Renal pelvis (tissue), 4 donors: ENCODE results near the gene CAMSAP1. TPM values are rescaled to one million over a fixed set of nuclear protein-coding genes. Genes with fewer than 3 reads are reported as not detected.

Experiments used
- DNase-seq: peaks from one replicate; pipeline ENCODE4 v3.0.0-alpha.2; 2013
- polyA plus RNA-seq, 3 donors: library from polyadenylated mRNA; unstranded; fragments of 120-200 nt; gene quantifications; one replicate each; pipeline ENCODE4 v1.2.1, GENCODE V29; 2013; ENCODE audit not compliant: insufficient read length in 3 of 3

CAMSAP1 gene
- polyA plus RNA-seq, 3 donors = 22.0 to 29.0 (median 26.0) TPM

DNA sequence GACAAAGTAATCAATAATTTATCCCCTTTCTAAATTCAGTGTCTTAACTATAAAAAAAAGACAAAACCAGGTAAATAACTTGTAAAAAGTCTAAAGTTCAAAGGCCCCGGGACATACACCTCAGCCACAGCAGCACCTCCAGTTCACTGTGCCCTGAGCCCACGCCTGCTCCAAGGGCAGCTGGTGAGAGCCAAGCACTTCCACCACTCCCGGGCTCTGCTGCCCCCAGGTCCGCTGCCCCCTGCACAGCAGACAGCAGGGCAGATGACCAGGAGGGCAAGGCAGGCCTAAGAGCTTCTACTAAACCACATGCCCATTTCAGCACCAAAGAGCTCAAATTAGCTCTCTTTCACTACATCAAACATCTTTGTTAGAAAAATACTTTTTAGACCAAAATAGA lies 91.9 kb downstream of the CAMSAP1 start:
- no peak for DNase-seq

DNA sequence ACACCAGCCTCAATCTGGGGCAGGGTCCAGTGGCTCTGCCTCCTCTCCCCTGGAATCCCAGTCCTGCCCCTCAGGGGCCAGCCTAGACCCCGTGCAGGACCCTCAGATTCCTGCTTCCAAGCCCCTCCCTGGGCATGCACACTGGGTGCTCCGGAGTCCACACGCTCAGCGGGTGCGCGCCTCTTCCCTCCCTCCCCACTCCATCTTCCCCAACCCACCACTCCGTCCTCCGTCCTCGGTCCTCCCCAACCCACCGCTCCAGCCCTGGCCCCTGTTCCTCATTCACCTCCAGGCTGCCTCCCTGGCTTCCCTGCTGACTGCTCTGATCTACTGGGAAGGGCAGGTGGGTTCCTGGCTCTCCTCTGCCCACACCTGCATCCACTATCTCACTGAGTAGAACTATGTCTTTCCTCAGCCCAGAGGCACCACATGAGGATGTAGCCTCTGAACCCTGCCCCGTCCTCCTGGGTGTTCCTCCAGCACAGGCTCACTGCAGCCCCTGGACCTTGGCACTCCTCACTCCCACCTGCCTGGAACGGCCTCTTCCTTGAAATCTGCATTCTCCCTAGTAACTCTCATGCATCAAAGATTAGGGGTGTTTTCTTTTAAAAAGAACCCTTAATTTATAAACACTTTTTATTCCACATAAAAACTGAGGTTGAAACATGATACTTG lies 92.8 kb downstream of the CAMSAP1 start:
- no peak for DNase-seq

DNA sequence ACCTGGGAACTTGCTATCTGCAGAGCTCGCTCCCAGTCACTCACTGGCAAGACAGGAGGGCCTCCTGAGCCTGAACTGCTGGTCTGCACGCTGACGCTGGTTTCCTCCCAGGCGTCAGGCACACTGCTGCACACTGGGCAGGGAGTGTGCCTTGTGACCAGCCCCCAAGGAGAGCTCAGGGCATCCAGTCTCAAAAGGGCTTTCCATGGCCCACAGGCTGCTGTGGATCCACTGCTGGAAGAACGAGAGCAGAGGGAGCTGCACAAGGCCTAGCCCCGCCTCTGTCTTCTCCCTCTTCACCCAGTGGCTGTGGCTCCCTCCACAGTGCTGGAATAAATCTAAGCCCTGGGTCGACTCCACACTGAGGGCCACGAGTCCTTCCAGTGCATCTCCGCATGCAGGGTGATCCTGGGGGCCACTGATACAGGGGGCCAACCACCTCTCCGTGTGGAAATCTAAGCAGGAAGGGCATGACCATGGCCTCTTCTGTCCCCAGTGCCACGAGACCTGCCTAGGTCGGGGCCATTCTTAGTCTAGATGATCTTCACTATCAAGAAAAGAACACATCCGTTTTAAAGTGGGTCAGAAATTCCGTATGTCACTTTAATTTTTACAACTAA lies 93.6 kb downstream of the CAMSAP1 start:
- DNase-seq = no peak

DNA sequence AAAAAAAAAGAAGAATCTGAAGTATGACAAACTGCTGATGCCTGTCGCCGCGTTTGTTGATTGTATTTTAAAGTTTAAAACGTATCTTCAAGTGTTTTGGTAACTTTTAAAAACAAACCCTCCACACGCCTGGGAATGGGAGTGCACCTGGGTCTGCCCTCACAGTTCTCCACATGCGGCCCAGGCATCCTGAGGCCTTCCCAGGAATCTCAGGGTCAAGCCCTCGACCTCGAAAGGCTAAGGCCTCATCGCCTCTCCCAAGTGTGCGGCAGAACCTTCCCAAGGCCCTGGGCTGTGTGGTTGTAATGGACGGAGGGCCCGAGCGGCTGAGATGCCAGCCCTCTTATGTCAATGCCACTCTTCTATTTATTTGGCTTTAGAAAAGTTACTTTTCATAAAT lies 94.4 kb downstream of the CAMSAP1 start:
- no peak for DNase-seq

DNA sequence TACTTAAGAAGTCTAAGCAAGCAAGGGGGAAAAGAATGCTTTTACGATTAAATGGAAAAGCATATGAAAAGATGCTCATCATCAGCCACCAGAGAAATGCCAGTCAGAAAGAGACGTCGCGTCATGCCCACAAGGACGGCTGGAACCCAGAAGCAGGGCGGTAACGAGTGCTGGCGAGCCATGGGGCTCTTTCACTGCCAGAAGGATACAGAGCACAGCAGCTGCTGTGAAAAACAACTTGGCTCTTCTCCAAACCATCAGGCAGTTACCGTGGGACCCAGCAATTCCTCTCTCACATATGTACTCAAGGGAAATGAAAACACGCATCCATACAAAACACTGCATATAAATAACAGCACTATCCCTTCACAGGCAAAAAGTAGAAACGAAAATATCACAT lies 95.5 kb downstream of the CAMSAP1 start:
- no peak for DNase-seq

DNA sequence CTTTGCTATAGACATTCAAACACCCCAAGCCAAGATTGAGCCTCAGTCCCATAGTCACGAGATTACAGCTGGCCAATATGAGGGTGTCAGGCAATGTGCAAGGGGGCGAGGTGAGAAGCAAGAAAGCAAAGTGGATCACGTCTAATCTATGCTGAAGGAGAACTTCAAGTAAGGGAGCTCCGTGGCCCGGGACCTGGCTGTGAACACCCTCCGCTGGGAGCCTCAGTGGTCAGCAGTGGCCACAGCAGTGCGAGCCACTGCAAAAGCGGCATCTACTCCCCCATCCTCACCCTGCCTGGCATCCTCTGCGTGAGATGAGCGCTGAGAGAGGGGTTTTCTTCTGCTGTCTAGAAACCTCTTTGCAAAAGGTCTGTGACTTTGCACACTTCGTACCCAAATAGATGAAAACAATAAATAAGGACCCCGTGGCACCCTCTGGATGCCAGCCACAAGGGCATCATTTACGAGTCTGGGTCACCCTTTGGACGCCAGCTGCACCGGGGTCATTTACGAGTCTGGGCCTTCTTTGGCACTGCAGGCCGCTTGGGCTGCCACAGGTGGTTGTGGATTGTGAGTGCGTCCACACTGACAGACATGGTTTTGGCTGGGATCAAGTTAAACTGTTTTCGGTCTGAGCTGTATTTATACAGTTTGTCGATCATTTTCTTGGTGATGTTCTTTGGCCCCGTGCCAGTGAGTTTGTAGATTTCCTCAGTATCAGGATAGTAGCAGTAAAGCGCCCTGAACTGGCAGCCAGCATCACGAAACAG lies 96.4 kb downstream of the CAMSAP1 start:
- no peak for DNase-seq

DNA sequence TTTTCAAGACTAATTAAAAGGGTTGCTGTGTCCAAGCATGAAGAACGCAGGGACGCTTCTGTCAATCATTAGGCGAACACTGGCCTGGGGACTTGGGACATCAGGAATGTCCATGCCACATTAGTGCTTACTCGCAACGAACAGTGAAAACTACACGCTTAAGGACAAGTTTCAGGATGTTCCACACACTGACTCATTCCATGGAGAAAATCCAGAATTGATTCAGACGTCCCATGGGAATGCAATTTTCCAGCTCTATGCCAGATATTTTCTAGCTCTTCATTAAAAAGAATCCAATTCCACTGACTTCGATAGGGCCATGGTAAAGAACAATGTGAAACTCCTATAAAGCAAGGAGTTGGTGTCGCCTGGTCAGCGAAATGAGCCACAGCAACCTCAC lies 98.2 kb downstream of the CAMSAP1 start:
- no peak for DNase-seq

DNA sequence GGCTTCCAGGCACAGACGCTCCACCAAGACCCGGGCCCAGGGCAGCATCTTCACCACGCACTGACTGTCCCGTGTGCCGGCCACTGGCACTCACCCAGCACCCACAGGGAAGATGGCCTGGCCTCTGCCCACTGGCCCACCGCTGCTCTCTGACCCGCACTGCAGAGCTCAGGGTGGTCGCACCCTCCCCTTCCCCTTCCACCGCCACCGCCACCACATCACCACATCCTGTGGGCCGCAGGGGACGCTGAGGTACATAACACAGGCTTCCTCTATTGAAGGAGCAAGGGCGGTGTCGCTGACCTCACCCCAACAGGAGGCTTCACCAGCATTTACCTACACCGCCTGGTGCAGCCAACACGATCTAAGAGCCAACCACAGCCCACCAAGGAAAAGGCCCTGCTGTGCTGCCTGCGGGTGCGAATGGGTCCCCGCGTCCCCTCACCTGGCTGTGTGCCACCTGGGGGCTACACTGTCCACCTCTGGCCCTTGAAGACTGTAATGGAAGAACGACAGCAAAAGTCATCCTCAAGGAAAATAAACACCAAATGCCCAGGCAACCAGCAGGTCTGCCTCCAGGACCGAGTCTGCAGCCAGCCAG lies 101.8 kb downstream of the CAMSAP1 start:
- DNase-seq = no peak

DNA sequence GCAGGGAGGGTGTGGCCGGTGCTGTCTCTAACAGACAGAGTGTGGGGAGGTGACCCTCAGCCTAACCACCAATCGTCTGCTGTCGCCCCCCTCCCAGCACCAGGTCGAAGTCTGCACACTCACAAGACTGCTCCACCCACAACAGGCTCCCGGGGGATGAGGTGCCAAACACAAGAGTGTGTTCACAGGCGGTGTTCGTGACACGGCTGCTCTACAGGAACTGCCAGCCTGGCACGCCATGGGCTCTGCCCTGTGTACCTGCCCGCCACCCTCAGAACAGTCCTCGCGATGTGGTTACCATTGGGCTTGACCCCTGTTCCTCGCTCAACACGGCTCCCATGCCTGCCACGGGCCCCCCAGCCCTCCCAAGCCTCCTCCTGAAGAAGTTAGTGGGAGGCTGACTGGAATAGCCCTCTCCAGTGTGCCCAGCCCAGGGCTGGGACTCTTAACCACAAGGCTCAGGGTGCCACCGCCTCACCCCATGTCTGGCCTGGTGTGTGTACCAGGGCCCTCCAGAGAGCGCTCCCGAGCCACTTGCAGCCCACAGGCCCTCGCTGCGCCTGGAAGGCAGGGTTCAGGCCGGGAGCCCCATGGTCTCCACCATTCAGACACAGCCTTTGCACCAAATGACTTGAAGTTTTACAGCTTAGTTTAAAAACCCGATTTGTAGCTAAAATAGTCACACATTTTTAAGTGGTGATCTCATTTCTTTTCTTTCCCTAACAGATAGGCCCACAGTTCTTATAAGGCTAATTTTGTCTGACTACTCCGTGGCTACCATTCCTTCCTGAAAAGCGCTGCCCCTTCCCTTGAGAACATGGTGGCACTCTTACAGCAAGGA lies 102.5 kb downstream of the CAMSAP1 start:
- DNase-seq = no peak

DNA sequence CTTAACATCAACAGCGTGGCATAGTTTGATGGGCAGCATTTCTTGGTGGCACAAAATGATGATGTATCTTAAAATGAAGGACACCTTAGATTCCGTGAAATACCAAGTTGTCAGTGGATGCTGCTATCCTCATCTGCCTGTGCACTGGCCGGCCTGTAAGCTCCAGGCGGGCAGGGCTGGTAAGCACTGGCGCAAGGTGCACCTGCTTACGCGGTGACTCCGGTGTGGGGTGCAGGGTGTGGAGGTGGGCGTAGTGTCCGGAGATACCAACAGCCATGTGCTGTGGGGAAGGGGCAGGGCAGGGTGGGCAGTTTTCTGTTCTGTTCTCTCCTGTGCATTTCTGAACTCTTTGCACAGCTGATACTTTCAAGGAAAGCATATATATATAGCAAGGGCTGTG lies 103.9 kb downstream of the CAMSAP1 start:
- DNase-seq = no peak

DNA sequence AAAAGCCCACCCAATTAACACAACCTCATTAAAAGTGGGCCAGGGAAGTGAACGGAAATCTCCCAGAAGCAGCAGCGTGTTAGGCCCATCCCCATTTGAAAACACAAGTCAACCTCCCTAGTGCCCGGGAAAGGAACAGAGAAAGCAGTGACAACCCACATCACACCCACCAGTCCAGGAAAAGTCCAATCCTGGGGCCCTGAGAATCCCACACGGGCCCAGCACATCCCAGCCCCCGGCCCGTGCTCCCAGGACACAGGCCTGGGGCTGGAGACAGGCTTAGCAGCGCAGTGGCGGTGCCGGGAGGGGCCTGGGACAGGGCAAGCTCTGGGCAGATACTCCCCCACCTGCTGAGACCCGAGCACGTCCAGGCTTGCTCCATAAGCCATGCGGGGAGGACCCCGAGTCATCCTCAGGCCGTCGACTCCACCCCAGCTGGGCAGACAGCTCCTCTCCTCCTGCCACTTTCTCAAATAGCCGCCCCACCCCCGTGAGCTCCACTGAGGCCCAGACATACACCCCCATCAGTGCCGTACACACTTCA lies 104.4 kb downstream of the CAMSAP1 start:
- DNase-seq = no peak

DNA sequence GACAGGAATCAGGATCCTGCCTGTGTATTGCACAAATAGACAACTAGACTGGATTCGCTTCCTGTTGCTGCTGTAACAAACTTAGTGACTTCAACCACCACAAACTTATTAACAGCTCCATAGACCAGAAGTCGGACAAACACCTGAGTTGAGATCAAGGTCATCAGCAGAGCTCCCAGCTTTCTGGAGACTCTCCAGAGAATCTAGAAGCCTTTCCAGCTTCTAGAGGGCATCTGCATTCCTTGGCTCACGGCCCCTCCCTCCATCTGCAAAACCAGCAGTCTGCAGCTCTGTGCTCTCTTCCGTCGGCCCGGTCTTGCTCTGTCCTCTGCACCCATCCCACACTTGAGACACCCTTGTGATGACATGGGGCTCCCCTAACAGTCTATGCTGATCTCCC lies 106.3 kb downstream of the CAMSAP1 start:
- DNase-seq = no peak

DNA sequence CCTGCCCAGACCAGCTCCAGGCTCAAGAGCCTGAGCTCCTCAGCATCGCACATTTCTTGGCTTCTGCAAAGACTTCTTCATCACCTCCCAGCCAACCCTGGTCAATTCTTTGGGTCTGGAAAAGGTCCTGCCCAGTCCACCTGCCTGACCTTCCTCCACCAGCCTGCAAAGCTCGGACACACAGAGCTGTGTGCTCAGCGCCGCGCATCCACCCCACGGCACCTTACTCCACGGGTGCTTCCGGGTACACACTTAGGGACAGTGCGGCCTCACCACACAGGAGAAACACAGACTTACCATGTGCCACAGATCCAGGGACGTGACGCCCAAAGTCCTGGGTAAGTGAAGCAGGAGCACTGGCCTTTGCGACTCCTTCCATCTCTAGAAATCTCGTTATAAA lies 108.1 kb downstream of the CAMSAP1 start:
- DNase-seq = no peak

DNA sequence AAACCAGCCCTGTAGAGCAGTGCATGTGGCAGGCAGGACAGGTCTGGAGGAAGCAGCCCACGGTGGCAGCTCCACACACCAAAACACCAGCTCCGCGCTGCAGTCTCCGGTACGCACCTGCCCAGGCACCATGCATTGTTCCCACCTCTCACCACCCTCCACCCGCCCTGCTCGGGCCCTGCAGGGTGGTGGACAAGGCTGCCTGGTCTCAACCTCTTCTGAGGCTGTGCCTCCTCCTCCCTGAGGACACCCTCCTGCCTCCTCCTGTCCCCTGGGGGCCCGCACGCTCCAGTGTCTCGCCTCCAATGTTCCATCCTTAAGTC lies 109.1 kb downstream of the CAMSAP1 start:
- no peak for DNase-seq

DNA sequence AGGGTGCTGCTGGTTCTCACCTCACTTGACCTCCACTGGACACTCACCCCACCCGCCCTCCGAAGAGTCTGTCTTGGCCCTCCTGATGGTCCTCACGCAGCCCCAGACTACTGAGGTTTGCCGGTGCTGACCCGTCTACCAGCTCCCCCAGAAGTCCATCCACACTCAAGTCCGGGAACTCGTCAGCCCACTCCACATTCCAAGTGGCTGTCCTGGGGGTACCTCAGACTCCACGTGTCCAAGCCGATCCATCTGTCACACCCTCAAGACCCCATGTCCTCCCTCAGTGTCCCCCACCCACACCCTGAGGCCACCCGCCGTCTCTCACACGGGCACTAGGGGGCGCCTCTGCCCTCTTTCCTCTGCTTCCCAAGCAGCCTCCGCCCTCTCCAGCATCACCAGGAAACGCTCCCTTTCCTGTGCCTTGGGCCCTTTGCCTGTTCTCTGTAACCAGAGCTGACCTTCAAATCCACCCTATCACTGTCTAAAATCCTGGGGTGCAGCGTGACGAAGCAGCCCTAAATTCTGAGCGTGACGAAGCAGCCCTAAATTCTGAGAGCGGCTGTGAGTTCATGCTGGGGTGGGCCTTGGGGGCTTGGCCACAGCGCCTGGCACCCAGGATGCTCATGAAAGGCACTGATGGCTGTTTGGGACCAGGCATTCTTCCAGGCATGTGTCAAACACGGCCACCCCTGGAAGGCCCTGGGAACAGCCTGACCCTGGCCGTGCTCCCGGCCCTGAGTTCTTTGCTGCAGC lies 109.7 kb downstream of the CAMSAP1 start:
- DNase-seq = no peak

DNA sequence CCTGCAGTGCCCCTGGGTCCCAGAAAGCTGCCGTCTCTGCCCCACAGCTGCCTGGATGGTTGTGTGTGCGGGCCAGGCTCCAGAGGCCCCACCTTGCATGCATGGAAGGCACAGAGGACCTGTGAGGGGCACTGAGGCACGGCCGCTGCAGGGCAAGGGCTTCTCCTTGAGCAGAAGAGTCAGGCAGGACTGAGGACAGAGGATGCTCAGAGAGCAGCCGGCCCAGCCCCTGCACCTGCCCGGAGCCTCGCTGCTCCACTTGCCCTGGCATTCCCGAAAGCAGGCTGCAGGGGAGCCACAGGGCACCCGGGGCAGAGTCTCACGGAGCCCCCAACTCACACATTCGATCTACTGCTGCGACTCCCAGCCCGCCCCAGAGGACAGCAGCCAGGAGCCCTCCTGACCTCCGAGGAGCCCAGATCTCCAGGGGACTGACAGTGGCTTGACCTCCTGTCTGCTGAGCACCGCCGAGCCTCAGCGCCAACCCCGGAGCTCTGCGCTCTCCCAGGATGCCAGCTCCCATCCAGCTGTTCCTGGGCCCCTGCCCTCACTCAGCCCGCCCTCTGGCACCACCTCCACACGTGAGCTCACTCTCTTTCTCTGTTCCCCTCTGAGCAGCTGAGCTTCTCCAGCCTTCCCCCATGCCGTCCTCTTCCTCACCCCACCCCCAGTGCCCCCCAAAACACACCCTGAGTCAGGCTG lies 110.4 kb downstream of the CAMSAP1 start:
- no peak for DNase-seq

DNA sequence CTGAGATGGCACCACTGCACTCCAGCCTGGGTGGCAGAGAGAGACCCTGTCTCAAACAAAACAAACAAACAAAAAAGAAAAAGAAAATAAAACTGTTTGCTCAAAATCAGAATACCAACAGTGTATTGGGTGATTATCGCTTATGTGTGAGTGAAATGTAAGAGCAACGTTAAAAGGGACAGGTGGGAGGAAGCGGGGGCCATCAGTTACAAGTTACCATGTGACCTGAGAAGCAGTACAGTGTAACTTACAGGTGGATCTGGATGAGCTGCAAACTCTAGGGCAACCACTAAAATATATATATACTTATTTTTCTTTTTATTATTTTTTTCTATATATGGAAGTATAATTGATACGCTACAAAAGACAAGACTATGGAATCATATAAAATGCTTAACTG lies 112.0 kb downstream of the CAMSAP1 start:
- no peak for DNase-seq

DNA sequence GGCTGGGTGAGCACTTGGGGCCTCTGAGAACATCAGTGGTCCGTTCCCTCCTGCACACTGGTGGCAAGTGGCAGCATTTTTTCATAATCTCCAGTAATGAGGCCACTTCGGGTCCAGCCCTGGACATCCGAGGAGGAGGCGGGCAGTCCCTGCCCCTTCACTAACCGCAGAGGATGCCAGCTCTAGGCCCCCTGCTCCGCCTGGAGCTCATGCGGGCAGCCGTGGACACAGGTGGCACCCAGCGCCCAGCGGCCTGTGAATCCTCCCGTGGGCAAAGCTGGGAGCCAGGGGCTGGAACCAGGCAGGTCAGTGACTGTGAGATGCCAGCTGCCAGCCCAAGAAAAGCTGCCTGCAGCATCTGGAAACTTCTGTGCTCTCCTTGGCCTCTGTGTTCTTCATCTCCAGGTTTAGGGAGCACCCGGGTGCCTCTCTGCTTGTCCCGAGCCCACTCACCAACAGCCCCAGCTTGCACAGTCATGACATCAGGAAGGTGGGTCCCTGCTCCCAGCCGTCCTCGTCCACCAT lies 112.9 kb downstream of the CAMSAP1 start:
- DNase-seq = no peak

DNA sequence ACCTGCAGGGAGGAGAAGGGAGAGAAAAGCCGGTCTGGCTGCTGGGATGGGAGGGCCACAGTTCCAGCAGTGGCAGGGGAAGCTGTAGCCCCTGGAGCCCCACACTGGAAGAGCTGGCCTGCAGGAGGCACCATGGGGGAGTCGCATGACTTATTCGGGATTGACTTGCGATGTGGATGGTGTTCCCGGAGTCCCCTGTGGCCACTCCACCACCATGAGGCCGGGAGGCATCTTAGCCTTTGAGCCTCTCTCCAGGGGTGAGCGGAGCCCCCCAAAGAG lies 113.3 kb downstream of the CAMSAP1 start:
- no peak for DNase-seq
